Renal pelvis (tissue), 4 donors: ENCODE data around the gene ANKRD12. TPM values are rescaled to one million over a fixed set of nuclear protein-coding genes. Genes with fewer than 3 reads are reported as not detected.
A peak's percentile ranks its signal among the peaks of the same experiment; 100 is the strongest.
"Not testable (repeated sequence)": the region's sequence is repeated elsewhere in the genome, so short reads cannot be mapped to it uniquely, and the experiment has no call there.

Source experiments
- DNase-seq: peaks from one replicate; pipeline ENCODE4 v3.0.0-alpha.2; 2013
- polyA plus RNA-seq, 3 donors: library from polyadenylated mRNA; unstranded; fragments of 120-200 nt; gene quantifications; one replicate each; pipeline ENCODE4 v1.2.1, GENCODE V29; 2013; ENCODE audit not compliant: insufficient read length in 3 of 3

Gene ANKRD12
- polyA plus RNA-seq, 3 donors, result 28.7 to 30.7 (median 29.9) TPM

DNA sequence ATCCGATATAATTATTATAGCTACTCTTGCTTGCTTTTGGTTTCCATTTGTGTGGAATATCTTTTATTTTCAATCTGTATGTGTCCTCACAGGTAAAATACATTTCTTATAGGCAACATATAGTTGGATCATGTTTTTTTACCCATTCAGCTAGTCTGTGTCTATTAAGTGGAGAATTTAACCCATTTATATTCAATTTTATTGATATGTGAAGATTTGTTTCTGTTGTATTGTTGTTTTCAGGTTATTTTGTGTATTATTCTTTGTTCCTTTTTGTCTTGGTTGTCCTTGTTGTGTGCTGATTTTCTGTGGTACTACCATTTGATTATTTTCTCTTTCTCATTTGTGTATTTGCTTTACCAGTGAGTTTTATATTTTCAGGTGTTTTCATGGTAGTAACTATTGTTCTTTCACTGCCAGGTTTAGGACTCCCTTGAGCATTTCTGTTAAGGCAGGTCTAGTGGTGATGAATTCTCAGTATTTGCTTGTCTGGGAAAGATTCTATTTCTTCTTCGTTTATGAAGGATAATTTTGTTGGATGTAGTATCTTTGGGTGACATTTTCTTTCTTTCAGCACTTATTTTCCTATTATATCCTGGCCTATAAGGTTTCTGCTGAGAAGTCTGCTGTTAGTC is 95.4 kb downstream of the ANKRD12 start:
- DNase-seq, result no peak

DNA sequence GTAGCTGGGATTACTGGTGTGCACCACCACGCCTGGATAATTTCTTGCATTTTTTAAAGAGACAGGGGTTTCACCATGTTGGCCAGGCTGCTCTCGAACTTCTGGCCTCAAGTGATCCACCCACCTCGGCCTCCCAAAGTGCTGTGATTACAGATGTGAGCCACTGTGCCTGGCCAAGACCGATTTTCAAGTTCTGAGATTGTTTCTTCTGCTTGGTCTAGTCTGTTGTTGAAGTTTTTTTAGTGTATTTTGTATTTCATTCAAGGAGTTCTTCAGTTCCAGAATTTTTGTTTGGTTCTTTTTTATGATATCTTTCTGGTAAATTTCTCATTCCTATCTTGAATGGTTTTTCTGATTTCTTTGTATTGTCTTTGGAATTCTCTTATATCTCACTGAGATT is 96.4 kb downstream of the ANKRD12 start:
- DNase-seq, result no peak

DNA sequence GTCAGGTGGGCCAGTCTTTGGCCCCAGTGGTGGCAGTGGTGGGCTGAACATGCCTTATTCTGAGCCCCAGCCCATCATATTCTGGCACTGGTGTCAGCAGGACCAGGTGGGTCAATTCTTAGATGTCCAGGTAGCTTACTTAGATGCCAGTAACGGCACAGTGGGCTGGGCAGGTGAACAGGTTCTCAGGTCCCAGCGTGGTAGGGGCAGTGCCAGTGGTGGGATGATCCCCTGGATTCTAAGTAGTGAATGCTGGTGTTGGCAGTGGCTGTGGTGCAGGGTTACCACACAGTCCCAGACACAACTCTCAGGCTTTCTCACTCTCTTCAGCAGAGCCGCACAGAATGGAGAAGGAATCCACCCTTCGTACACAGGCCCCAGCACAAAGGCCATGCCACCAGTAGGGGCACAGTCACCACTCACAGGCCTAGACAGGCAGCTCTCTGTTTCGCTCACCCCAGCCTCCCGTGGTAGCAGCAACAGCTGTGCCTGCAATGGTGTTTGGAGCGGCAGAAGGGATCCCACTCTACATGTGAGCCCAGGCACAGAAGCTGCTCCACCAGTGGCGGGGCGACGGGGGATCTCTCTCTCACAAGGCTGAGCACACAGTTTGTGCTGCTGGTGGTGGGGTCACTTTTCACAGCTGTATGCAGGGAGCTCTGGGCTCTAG is 97.3 kb downstream of the ANKRD12 start:
- DNase-seq, result no peak

DNA sequence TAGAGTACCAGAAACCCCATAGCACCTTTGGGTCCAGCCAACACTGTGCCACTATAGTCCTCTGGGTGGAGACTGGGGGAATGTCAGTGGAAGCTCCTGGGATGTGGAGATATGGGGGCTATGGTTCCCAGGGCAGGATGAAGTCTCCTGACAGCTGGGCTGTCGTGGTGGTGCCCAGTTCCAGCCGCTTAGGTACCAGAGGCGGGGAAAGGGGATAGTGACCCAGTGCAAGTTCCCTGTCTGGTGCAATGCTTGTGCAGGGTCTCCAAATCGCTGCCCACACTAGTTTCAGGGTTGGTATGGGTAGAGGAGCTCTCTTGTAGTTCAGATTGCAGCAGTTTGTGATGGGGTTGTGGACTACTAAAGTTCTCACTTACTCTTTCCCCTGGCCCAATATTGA is 97.9 kb downstream of the ANKRD12 start:
- no peak for DNase-seq

DNA sequence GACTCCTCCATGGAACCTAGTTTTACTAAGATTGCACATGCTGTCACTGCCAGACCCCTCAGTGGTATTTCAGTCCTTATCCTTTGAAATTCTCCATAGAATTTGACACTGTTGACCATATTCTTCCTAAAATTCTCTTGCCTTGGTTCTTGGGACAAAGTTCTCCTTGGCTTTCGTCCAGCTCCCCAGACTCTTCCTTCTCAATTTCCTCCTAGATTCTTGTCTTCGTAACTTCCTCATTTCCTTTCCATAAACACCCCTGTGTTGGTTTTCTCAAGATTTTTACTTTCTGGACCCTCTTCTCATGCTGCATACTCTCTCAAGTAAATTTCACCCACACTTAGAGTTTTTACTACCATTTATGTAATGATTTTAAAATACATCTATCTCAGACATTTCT is 101.4 kb downstream of the ANKRD12 start:
- DNase-seq, result no peak

DNA sequence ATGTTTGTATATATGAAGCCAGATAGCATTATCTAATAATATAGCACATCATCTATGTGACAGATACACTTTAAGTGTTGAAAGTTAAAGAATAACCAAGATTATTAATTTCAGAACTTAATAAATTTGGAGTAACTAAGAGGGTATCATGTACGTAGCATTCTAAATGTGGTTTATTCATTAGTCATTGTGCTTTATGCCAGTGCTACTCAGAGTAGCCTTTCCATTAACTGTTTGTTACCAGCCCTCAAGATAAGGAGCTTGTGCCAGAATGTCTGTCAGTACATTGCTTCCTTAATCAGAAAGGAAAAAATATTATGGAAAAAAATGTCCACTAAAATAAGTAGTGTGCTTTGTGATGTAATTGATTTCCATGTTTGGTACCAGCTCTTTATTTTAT is 103.1 kb downstream of the ANKRD12 start:
- DNase-seq, result no peak

DNA sequence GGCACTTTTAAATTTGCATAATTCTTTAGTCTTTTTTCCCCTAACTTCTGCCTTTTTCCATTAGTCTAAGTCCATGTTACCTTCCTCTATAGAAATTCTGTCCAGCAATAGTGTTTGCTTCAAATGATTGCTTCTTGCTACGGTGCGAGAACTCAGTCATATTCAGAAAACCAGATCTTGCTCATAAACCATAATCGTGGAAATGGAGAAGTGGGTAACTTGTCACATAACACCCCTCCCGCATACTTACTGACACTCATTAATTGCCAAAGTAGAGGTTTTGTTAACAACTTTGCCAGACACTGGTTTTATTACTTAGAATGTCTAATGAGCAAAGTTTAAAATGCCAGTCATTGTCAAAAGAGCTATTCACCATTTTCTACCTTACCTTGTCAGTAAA is 103.7 kb downstream of the ANKRD12 start:
- DNase-seq, result no peak

DNA sequence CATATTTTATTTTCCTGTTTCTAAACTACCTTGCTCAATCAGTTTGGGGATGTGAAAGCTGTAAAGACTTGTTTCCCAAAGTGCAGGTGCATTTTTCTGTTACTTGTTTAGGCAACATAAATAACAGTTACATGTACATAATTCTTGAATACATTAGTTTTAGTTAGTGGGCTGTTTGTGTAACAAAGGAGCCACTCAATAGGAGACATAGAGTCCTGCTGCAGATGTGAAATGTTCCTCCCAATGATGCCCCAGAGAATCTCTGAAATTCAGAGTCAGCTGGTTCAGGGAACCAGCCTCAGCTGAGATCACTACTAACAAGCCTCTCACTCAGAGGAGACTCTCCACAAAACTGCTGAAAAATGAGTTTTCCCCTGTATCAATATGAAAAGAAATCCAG is 106.4 kb downstream of the ANKRD12 start:
- no peak for DNase-seq

DNA sequence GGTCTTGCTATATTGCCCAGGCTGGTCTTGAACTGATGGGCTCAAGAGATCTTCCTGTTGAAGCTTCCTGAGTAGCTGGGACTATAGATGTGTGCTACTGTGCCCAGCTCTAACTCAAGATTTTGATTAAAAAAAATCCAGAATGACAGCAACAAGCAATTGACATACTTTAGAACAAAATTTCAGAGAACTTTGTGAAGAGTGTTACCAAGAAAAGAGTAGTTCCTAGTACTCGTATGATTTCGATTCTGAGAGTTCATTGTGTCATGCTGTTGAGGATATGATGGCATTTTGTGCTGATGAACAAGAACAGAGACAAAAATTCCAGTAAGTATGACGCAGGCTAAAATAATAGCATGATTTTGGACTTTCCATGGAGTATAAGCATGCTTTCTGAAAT is 107.8 kb downstream of the ANKRD12 start:
- DNase-seq, result no peak

DNA sequence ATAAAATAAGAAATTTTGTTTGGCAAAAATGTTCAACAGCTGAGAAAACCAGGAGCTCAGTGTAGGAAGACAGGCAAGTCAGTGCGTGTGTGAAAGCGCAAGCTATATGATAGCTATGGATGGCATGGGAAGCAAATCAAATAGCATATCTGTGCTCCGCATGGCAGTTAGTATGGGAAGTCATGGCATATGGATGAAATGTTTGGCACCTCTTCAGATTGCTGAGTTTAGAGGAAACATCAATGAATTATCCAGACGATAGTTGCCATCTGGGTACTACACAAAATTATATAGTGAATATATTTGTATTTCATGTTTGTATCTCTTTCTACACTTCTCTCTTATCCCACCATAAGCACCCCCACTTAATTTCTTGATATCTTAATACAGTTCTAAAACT is 112.1 kb downstream of the ANKRD12 start:
- no peak for DNase-seq

DNA sequence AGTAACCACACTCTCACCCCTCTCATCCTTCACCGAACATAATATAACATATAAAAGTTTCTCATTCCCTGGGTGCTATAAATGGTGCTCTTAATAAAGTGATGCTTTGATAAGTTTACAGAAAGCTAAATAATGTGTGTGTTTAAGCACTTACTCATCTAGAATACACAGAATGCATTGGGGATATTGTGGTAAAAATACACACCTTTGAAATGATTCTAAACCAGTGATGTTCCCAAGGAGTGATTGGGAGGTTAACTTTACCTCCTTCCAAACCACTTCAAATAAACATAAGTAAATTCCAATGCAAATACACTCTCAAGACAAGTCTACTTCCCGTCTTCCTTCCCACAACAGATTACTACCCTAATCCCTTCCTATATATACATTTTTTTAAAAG is 112.7 kb downstream of the ANKRD12 start:
- DNase-seq, result no peak

DNA sequence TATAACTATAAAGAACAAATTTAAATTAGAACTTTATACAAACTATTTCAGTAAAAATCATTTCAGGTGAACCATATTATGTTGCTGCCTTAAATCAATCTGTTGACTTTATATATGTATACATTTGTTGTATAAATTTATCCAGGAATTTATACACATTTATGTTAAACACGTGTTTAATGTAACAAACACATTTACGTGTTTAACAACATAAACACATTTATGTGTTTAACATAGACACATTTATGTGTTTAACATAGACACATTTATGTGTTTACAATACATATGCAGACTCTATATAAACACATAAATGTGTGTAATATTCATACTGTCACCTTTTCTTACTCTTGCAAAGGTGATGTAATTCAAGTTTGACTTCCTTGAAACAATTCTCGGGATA is 122.6 kb downstream of the ANKRD12 start:
- DNase-seq, result no peak

DNA sequence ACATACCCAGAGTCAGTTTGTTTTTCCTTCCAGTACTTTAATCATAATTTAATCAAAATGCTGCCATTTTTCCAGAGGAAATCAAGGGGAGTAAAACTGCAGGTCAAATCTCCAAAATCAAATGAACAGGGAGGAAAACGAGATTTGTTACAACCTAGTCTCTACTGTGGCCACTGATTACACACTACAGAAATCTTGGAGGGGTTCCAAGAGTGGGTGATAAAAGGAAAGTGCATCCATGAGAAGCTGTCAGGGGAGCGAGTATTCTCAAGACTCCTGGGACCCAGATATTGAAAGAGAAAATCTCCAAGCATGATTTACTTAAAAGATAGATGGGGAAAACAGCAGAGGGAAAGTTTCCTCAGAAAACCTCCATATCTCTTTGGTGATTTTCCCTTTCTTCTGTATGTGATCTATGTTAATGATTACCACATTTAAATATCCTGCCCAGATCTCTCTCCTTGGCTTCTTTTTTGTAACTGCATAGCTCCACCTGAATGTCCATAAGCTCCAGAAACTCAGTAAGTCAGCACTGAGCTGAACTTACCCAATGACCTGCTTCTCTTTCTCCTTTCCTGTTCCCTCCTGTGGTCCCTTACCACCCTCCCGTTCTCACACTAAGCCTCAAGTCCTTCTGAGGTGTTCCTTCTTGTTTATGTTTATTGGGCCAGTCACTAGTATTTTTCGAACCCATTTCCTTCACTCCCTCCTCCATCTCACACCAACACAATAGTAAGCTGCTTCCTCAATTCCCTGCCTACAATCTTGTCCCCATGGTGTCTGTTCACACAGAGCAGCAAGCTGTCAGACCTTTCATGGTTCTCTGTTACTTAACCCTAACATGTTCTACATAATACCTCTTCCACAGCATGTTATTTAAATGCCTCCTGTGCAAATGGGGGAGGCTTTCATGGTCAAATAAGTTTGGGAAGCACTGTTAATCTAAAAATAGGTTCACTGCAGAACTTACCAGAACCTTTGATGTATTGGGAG is 124.1 kb downstream of the ANKRD12 start:
- DNase-seq, result no peak

DNA sequence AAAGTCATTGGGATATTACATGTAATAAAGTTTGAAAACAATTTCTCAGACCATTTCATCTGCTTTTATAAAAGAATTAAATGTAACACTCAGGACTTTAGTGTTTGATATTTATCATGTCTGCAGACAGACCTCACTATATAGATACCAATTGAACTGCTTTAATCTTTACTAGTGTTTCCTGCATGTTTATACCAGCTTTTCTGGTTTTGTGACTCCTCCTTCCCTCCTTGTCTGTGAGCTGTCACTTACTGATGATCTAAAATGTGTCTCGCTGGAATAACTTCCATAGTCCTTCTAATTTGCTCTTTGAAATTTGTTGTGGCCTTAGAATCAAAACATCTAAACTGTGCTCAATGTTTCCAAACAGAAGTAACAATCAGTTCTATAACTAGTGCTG is 126.7 kb downstream of the ANKRD12 start:
- no peak for DNase-seq

DNA sequence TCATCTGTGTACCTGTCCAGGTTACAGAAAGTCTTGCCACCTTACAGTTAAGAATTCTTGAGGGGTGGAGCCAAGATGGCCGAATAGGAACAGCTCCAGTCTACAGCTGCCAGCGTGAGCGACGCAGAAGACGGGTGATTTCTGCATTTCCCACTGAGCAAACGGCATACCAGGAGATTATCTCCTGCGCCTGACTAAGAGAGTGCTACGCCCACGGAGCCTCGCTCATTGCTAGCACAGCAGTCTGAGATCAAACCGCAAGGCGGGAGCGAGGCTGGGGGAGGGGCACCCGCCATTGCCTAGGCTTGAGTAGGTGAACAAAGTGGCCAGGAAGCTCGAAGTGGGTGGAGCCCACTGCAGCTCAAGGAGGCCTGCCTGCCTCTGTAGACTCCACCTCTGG is 128.2 kb downstream of the ANKRD12 start:
- not testable (repeated sequence) for DNase-seq

DNA sequence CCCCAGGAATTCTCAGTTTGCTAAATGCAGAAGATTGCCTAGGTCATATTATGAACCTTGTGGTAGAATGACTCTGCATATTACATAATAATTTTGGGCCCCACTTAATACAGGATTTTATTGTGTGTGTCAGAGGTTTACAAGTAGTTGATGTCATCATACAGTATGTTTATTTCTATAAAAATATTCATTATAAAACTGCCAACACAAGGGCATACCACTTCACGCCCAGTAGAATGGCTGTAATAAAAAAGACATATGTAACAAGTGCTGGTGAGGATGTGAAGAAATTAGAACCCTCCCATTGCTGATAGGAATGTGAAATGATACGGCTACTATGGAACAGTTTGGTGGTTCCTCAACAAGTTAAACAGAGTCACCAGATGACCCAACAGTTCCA is 136.6 kb downstream of the ANKRD12 start:
- no peak for DNase-seq

DNA sequence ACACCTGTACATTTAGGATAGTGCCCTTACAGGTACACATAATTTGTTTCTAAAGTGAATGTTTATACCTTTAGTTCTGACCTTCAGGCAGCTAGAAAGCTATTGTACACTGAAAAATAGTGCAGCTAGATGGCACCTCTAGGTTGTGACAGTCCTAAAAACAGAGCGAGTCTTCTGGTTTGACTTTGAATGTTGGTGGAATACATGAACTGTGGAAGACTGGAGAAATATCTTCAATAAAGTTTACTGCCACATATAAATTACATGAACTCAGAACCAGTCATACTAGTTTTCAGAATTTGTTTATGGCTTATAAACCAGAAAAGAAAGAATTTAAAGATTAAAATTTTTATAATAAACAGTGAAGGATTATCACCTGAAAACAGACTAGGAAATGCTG is 139.3 kb downstream of the ANKRD12 start:
- DNase-seq, result no peak

DNA sequence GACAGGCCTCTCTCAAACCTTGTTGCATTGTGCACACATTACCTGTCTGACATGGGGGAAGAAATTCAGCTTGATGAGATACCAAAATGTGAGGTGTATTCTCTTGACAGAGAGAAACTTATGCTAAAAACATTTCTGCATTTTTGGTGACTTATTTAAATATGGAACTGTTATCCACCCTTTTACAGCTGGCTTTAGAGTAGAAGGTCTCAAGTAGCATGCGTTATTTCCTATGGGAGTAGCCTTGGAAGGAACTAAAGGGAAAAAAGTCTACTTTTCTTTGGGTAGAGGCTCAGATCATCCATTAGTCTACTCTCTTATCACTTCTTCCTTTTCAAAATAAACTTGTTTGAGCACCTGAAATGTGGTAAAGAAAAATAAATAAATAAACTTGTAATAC is 141.4 kb downstream of the ANKRD12 start:
- DNase-seq, result no peak

DNA sequence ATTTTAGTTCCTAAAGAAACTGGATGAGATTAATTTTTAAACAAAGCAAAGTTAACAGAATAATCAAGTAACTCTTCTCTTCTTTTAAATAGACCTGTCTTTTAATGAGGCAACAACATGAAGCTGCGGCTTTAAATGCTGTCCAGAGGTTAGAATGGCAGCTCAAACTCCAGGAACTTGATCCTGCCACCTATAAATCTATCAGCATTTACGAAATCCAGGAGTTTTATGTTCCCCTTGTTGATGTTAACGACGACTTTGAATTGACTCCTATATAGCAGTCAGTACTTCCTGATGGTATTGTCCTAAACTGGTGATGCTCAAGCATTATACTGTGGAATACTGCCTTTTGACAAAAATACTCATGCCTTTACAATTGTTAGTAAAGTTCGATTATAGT is 144.3 kb downstream of the ANKRD12 start:
- peak; percentile 52 for DNase-seq

DNA sequence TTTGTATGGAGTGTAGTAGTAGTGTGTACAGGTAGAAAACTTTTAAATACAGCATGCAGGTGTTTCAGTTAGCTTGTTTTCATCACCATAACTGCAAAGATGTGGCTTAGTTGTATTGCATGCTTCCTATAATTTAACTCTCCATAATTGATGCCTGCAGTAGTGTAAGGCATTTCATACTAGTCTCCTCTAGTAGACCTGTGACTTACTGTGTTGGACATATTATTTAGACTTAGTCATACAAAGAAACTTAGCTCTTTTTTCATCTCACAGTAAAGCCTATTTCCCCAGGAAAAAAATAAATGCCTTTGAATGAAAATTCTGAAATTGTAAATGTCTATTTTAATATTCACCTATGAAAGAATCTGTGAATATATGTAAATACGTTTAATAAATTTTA is 145.2 kb downstream of the ANKRD12 start:
- no peak for DNase-seq

DNA sequence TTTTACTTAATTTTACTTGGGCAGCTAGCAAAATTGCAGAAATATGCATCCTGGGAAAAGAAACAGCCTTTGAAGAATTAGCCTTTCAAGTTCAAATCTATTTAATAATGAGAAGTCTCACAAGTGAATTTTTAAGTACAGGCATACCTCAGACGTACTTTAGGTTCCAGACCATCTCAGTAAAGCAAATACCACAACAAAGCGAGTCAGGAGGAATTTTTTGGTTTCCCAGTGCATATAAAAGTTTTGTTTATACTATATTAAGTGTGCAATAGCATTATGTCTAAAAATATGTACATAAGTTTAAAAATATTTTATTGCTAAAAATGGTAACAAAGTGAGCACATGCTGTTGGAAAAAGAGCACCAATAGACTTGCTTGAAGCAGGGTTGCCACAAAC is 147.2 kb downstream of the ANKRD12 start:
- no peak for DNase-seq

DNA sequence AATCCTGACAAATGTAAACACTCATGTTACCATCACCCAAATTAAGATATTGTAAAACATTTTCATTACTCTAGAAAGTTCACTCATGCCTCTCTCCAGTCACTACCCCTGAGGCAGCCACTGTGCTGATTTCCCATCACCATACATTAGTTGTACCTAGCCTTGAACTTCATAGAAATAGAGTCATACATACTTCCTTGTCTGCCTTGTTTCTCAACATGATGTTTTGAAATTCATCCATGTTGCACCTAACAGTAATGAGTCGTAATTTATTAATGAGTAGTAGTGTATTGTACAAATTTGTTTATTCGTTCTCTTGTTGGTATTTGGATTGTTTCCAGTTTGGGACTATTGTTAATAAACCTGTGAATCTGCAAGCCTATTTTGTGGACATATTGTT is 149.0 kb downstream of the ANKRD12 start:
- DNase-seq, result no peak

DNA sequence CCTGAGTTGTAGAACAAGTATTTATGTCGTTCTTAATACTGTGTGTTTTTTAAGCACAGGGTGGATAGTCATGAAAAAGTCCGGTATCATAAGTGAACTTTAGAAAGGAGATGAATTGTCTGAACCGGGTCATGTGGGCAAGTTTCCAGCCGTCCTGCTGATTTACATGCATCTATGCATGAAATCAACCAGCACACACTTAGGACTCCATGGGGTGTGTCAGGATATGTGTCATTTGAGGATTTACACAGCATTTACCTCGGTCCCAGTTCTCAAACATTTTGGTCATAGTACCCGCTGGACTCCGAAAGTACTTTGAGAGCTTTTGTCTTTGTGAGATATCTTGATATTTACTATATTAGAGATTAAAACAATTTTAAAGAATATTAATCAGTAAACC is 150.5 kb downstream of the ANKRD12 start:
- no peak for DNase-seq
